ENCODE data around the gene ADAM33. TPM values are rescaled to one million over a fixed set of nuclear protein-coding genes. Genes with fewer than 3 reads are reported as not detected.

Gene ADAM33
- total RNA-seq, 1 donor from 2014 or later, result 34.7 TPM

DNA sequence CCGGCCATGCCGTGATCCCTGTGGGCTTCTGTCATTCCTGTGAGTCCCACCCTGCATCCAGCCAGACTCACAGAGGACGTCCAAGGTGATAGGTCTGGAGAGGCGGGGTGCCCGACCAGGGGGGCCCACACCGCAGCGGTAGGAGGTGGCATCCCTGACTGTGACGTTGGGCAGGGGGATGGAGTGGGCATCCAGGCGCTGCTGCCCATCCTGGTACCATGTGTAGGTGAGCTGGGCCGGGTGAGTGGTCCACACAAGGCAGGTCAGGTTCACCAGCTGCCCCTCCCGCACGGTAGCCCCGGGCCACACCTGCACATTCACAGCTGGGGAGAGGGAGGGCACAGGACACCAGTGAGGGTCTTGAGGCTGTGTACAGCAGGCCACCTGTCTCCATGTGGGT, 11.6 kb upstream of the ADAM33 start:
- no peaks in the 10 kb centered on the region for H3K4me1 Mint-ChIP-seq (ENCODE audit: unreplicated experiment)
- H3K9me3 Mint-ChIP-seq (ENCODE audit: unreplicated experiment), result no peaks in the 10 kb centered on the region
- DNase-seq (ENCODE audit: extremely low spot score, unreplicated experiment), result no peak
- no peak overlapping the region for H3K4me3 Mint-ChIP-seq (ENCODE audit: unreplicated experiment)
- H3K36me3 Mint-ChIP-seq (ENCODE audit: unreplicated experiment), result no peaks in the 10 kb centered on the region
- no peaks in the 10 kb centered on the region for H3K27me3 Mint-ChIP-seq (ENCODE audit: unreplicated experiment)
- TF ChIP-seq, protein P1, sequence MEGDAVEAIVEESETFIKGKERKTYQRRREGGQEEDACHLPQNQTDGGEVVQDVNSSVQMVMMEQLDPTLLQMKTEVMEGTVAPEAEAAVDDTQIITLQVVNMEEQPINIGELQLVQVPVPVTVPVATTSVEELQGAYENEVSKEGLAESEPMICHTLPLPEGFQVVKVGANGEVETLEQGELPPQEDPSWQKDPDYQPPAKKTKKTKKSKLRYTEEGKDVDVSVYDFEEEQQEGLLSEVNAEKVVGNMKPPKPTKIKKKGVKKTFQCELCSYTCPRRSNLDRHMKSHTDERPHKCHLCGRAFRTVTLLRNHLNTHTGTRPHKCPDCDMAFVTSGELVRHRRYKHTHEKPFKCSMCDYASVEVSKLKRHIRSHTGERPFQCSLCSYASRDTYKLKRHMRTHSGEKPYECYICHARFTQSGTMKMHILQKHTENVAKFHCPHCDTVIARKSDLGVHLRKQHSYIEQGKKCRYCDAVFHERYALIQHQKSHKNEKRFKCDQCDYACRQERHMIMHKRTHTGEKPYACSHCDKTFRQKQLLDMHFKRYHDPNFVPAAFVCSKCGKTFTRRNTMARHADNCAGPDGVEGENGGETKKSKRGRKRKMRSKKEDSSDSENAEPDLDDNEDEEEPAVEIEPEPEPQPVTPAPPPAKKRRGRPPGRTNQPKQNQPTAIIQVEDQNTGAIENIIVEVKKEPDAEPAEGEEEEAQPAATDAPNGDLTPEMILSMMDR (IDR thresholded peaks at IDR 0.05), result no peak
- H3K27ac Mint-ChIP-seq (ENCODE audit: unreplicated experiment), result no peak overlapping the region

DNA sequence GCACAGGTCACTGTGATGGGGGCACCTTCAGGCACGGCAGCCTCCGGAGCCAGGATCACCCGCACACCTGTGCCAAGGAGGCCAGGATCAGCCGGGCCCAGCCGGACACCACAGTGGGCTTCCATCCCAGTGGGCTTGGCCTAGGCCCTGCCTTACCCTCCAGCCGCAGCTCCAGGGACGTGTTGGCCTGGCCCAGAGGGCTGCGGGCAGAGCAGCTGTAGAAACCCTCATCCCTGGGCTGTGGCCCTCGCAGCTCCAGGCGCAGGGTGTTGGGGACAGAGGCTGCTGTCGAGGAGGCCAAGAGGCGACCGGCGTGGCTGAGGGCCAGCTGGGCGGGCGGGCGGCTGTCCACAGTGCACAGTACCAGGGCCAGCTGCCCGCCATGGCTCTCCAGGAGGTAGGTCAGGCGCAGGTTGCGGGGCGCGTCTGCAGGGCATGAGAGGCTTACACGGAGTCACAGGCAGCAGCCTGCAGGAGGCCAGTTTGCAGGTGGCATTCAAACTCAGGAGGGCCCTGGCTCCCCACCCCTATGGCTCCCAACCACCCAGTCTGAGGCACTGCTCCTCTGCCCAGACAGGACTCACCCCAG, 11.0 kb upstream of the ADAM33 start:
- Mint-ChIP-seq H3K36me3 (ENCODE audit: unreplicated experiment) (no peaks in the 10 kb centered on the region), H3K27ac (ENCODE audit: unreplicated experiment) (no peak overlapping the region)

DNA sequence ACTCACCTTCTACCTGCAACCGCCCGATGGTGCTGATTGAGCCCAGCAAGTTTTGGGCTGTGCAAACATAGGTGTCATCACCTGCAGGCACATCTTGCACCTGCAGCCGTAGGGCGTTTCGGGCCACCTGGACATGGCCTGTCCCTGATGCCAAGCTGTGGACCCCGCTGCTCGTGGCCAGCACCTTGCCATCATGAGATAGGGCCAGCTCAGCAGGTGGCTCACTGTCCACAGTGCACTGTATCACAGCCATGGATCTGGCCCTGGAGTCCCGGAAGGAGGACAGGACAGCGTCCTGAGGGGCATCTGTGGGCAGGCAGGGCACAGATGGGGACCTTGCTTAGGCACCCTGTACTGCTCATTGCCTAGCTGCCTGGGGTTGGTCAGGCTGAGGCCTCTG, 10.1 kb upstream of the ADAM33 start:
- no peak for DNase-seq (ENCODE audit: extremely low spot score, unreplicated experiment)
- Mint-ChIP-seq H3K27me3 (ENCODE audit: unreplicated experiment) (no peaks in the 10 kb centered on the region), H3K27ac (ENCODE audit: unreplicated experiment) (no peak overlapping the region), H3K9me3 (ENCODE audit: unreplicated experiment) (no peaks in the 10 kb centered on the region), H3K4me1 (ENCODE audit: unreplicated experiment) (peaks cover 3% of the 10 kb centered on the region), H3K4me3 (ENCODE audit: unreplicated experiment) (no peak overlapping the region), H3K36me3 (ENCODE audit: unreplicated experiment) (no peaks in the 10 kb centered on the region)
- TF ChIP-seq, protein P1 (IDR thresholded peaks at IDR 0.05), result no peak

More for the DNA sequence above, 11.0 kb upstream of the ADAM33 start:
- Mint-ChIP-seq H3K9me3 (ENCODE audit: unreplicated experiment) (no peaks in the 10 kb centered on the region), H3K4me1 (ENCODE audit: unreplicated experiment) (no peaks in the 10 kb centered on the region), H3K27me3 (ENCODE audit: unreplicated experiment) (no peaks in the 10 kb centered on the region), H3K4me3 (ENCODE audit: unreplicated experiment) (no peak overlapping the region)
- TF ChIP-seq, protein P1 (IDR thresholded peaks at IDR 0.05), result no peak
- no peak for DNase-seq (ENCODE audit: extremely low spot score, unreplicated experiment)

DNA sequence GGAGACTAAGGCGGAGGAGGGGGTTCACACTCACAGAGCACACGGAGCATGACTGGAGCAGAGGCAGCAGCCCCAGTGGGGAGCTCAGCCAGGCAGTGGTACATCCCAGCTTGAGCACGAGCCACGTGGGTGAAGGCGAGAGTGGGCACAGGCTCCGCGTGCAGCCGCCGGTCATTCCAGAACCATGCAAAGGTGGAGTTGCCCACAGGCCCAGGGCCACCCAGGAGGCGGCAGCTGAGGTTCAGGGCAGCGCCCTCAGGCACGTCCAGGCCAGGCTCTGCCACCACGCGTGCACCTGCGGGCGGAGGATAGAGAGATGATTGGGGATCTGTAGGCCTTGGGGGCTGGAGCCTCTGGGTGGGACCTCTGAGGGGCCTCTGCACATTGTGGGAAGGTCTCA, 9.5 kb upstream of the ADAM33 start:
- Mint-ChIP-seq H3K9me3 (ENCODE audit: unreplicated experiment) (no peaks in the 10 kb centered on the region), H3K27me3 (ENCODE audit: unreplicated experiment) (no peaks in the 10 kb centered on the region), H3K4me1 (ENCODE audit: unreplicated experiment) (peaks cover 3% of the 10 kb centered on the region), H3K36me3 (ENCODE audit: unreplicated experiment) (no peaks in the 10 kb centered on the region), H3K27ac (ENCODE audit: unreplicated experiment) (no peak overlapping the region), H3K4me3 (ENCODE audit: unreplicated experiment) (no peak overlapping the region)
- no peak for DNase-seq (ENCODE audit: extremely low spot score, unreplicated experiment)
- TF ChIP-seq, protein P1 (IDR thresholded peaks at IDR 0.05), result no peak

DNA sequence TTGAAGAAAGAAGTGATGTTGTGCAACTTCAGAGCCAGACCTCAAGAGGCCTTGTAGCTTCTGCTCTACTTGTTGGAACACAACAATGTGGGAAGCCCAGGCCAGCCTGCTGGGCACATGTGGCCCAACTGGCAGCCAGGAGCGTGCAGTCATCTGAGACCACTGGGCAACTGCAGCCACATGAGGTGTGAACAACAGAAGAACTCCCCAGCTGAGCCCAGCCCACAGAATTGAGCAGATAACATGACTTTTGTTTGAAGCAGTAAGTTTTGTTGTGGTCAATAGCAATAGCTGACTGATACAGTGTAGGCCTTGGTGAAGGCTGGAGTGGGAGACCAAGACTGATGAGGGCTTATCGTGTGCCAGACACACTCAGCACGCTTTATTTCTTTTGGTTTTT, 8.6 kb upstream of the ADAM33 start:
- TF ChIP-seq, protein P1 (IDR thresholded peaks at IDR 0.05), result no peak
- H3K36me3 Mint-ChIP-seq (ENCODE audit: unreplicated experiment), result no peaks in the 10 kb centered on the region
- H3K27me3 Mint-ChIP-seq (ENCODE audit: unreplicated experiment), result no peaks in the 10 kb centered on the region
- H3K4me3 Mint-ChIP-seq (ENCODE audit: unreplicated experiment), result no peak overlapping the region
- DNase-seq (ENCODE audit: extremely low spot score, unreplicated experiment), result no peak
- H3K27ac Mint-ChIP-seq (ENCODE audit: unreplicated experiment), result no peak overlapping the region
- H3K4me1 Mint-ChIP-seq (ENCODE audit: unreplicated experiment), result peaks cover 3% of the 10 kb centered on the region
- H3K9me3 Mint-ChIP-seq (ENCODE audit: unreplicated experiment), result no peaks in the 10 kb centered on the region

Data from osteocyte (in vitro differentiated cells).